ENCODE measurements around the gene CHIC2.

DNA sequence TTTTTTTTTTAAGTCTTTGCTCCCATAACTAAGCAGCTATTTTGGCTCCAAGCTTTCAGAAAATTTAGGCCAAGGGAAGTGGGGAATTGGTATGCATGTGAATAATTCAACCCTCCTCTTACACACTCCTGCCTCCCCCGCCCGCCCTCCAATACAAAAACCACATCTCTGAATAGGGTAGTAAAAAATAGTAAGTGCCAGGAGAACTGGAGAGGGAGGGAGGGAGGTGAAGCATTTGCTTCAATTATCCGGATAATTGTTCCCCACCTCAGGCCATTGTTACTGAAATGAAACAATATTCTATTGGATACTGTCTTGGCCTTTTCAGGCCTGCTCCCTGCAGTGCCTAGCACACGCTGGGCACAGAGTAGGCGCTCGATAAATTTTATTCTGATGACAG lies 30.0 kb upstream of the CHIC2 start:
- TF ChIP-seq, protein P1, sequence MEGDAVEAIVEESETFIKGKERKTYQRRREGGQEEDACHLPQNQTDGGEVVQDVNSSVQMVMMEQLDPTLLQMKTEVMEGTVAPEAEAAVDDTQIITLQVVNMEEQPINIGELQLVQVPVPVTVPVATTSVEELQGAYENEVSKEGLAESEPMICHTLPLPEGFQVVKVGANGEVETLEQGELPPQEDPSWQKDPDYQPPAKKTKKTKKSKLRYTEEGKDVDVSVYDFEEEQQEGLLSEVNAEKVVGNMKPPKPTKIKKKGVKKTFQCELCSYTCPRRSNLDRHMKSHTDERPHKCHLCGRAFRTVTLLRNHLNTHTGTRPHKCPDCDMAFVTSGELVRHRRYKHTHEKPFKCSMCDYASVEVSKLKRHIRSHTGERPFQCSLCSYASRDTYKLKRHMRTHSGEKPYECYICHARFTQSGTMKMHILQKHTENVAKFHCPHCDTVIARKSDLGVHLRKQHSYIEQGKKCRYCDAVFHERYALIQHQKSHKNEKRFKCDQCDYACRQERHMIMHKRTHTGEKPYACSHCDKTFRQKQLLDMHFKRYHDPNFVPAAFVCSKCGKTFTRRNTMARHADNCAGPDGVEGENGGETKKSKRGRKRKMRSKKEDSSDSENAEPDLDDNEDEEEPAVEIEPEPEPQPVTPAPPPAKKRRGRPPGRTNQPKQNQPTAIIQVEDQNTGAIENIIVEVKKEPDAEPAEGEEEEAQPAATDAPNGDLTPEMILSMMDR (IDR thresholded peaks at IDR 0.05; ENCODE audit: low read length), result no peak
- TF ChIP-seq EZH2 (IDR thresholded peaks at IDR 0.05; ENCODE audit: borderline replicate concordance, low read length), result no peak
